SW 1271 (cell line): Measurements from ENCODE around the gene OSCP1.

Source experiments
- DNase-seq, 2 experiments: peaks; one replicate each; lab custom pipeline; 2025; lab: John Stamatoyannopoulos, UW

Gene OSCP1

DNA sequence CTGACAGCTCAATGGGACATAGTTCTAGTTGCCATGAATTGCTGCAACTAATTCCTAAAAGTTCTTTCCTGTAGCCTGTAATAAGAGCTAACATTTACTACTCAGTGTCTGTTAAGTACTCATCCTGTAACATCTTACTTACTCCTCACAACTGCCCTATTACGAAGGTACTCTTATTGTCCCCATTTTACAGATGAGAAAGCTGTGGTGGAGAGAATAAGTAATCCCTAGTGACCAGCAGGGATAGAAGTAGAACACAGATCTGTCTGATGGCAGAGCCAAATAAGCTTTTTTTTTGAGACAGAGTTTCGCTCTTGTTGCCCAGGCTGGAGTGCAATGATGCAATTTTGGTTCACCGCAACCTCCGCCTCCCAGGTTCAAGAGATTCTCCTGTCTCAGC, 67.6 kb downstream of the OSCP1 start:
- DNase-seq = no peak

DNA sequence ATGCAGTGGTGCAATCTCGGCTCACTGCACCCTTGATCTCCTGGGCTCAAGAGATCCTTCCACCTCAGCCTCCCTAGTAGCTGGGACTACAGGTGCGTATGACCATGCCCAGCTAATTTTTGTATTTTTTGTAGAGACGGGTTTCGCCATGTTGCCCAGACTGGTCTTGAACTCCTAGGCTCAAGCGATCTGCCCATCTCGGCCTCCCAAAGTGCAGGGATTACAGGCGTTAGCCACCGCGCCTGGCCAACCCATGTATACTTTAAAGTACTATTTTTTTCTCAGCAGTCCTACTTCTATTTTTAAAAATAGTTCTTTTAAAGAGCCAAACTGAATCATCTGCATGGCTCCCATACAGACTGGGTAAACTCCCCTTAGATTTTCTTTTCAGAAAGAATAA, 68.0 kb downstream of the OSCP1 start:
- DNase-seq = no peak

DNA sequence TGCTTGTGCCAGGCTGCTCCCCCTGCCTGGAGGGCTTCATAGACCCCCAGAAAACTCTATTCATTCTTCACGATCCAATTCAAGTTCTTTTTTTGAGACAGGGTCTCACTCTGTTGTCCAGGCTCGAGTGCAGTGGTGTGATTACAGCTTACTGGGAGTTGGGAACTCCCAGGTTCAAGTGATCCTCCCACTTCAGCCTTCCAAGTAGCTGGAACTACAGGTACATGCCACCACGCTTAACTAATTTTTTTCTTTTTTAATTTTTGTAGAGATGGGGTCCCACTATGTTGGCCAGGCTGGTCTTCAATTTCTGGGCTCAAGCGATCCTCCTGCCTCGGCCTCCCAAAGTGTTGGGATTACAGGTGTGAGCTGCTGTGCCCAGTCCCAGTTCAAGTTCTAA, 68.8 kb downstream of the OSCP1 start:
- no peak for DNase-seq

DNA sequence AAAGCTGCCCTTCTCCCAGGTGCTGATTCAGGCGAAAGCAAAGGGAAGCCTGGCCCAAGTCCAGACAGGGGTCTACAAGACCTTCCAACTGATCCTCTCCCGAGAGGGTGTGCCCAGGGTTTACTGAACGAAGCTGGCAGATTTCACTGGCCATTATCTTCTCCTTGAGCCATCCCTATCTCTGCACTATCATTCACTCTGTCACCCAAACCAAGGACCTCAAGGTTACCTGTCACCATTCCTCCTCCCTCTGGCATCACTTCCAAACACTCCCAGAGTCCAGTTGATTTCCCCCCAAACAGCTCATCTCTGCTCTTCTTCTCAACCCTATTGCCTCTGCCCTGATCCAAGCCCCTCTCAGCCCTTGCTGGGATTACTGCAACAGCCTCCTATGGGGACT, 69.5 kb downstream of the OSCP1 start:
- DNase-seq = no peak

DNA sequence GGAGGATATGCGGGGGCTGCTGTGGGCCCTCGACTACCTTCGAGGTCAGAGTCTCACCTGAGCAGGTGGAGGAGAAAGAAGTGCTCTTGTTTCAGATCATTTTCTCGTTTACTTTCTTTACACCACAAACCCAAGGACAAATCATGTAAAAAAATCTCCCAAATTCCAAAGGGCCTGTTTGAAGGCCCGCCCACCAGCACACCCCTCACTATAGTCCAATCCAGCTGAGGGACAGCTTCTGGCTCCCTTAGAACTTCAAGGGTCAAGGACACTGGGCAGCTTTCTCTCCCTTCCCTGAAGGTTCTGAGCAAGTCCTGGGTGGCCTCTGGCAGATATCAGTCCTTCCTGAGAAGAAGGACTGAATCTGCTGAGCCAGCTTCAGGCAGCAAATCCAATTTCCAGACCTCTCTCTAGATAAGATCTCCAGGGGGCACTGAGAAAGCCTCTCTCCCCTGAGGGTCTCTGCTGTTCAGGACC, 70.1 kb downstream of the OSCP1 start:
- DNase-seq = no peak

DNA sequence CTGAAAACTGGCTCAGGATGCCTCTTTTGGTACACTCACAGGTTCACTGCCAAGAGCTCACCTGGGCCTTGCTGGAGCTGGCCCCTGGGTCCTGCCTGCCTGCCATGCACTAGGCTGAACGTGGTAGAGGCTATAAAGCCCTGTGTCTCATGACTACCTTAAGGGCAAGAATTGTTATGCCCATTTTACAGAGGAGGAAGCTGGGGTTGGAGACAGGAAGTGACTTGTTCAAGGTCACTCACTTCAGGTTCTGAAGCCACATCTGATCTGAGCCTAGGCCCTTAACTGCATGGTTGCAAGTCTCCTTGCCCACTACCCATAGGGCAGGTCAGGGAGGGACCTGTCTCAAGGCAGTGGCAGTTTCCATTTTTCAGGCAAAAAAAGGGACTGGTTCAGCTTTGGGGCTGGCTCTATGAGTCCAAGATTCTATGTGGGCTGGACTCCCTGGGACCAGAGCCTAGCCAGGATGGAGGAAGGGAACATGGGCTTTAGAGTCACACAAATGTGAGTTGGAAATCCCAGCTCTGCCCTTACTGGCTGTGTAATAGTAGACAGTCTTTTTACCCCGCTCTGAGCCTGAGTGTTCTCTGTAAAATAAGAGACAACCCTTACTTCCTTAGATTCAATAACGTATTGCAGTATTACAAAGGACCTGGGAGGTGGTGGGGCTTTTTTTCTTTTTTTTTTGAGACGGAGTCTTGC, 72.3 kb downstream of the OSCP1 start:
- DNase-seq = no peak

DNA sequence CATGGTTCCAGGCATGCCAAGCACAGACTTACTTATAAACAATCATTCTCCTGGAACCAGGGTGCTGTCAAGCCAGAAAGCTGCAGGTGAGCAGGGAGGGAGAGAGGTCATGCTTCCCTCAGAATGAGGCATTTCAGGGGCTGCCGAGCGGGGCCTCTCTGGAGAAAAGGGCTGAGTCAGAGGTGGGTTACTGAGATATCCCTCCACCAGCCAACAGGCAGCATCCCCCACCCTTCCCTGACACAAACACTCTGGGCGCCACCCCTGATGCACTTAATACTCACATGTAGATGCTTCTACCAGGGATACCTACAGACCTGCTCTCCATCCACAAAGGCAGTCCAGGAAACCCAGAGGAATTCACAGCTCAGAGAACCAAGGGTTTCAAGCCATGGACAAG, 77.6 kb downstream of the OSCP1 start:
- no peak for DNase-seq

DNA sequence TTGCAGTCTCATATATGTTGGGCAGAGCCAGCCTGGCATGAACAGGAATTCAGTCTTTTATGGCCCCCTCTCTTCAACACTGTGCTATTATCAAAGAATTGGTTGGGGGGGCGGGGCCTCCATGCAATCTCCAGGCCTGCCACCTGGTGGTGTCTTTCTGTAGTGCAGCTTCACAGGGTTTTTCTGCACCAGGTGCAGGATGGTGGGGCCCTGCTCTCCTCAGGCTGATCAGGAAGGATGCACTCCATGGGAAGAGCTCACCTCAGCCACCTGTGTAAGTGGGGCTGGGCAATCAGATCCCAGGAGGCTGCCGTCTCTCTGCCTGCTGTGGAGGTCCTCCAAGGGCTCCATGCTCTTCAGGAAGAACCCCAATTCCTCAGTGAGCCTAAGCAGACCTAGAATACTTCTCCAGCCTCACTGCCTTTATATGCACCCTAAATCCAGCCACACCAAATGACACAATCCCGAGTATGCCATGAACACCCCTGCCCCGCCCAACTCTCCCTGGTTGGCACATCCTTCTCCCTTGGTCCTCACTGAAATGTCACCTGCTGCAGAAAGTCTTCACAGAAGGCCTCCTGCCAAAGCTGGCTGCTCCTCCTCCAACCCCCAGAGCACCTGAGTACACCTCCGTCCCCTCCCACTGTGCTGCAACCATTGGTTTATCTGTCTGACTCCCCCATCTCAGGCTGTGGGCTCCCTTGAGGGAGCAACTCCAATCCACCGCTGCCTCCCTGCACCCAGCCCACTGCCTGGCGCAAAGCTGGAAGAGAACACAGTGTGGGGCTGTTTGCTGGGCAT, 81.0 kb downstream of the OSCP1 start:
- peak in 1 of 2 experiments; percentile 40 for DNase-seq
